Suppressor macrophage (primary cell): ENCODE measurements around the gene PCYT1B.

Experiments
- DNase-seq, 4 experiments: peaks; one replicate each; pipeline ENCODE4 v3.0.0-alpha.2; 2020 to 2022

Gene PCYT1B

GRCh38 chrX:24520472-24520871 is 126.7 kb downstream of the PCYT1B start:
- no peak for DNase-seq

GRCh38 chrX:24515447-24515846 is 131.7 kb downstream of the PCYT1B start:
- DNase-seq = no peak

DNA sequence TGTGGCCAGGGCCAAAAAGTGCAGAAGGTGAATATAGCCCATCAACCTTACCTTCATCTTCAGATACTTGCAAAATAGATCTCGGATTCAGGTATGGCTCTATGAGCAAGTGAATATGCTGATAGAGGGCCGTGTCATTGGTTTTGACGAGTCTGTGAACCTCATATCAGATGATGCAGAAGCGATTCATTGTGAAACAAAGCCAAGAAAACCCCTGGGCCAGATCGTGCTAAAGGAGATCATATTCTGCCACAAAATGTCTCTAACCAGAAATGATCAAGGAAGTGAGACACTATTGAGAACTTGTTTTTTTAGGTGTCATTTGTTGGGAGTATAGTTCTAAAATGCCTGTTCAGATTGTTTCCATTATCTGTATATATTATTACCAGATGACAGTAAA is 133.7 kb downstream of the PCYT1B start:
- no peak for DNase-seq

DNA sequence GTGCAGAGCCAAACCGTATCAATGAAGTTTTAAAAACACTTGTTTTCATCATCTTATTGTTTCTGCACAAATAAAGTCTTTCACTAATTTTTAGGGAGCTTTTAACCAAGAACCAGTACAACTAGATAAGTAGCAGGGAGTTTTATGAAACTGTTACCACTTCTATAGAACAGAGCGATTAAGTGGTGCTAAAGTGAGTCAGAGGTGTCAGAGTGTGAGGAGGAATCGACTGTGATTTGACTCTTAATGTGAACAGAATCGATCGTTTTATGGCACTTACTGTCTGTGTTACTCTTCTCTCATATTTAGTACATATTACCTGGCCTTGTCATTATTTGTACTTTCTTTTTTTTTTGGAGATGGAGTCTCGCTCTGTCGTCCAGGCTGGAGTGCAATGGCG is 138.8 kb downstream of the PCYT1B start:
- no peak for DNase-seq
